ENCODE data around the gene SDHA. TPM values are rescaled to one million over a fixed set of nuclear protein-coding genes. Genes with fewer than 3 reads are reported as not detected.
A peak's percentile ranks its signal among the peaks of the same experiment; 100 is the strongest.
"Not testable (repeated sequence)": the region's sequence is repeated elsewhere in the genome, so short reads cannot be mapped to it uniquely, and the experiment has no call there.

The SDHA gene
- total RNA-seq, 1 experiment from 2014 or later: 140 TPM

GRCh38 chr5:223791-224190, 5.7 kb downstream of the SDHA start:
- intact Hi-C loops (cut with micrococcal nuclease; ENCODE audit: unreplicated experiment): no loop called here
- peaks cover 58% of the 10 kb centered on the region for H3K36me3 Mint-ChIP-seq (ENCODE audit: insufficient read depth, unreplicated experiment)

GRCh38 chr5:225334-225733, 7.2 kb downstream of the SDHA start:
- Histone ChIP-seq H3K4me3 (ENCODE audit: low read depth, low read length) (no peak overlapping the region), H3K4me1 (no peaks in the 10 kb centered on the region), H3K36me3 (ENCODE audit: control insufficient read depth, insufficient read depth, low read length) (peaks cover 3% of the 10 kb centered on the region; the same call in 1 of the 2 replicates), H3K27me3 (replicated peaks; ENCODE audit: control insufficient read depth, insufficient read depth, low read length) (no peaks in the 10 kb centered on the region), H3K9me3 (no peaks in the 10 kb centered on the region)
- Mint-ChIP-seq H3K4me3 (ENCODE audit: unreplicated experiment) (no peak overlapping the region), H3K36me3 (ENCODE audit: insufficient read depth, unreplicated experiment) (peaks cover 64% of the 10 kb centered on the region), H3K4me1 (ENCODE audit: low read depth, unreplicated experiment) (peaks cover 7% of the 10 kb centered on the region), H3K9me3 (ENCODE audit: unreplicated experiment) (no peaks in the 10 kb centered on the region), H3K27ac (ENCODE audit: unreplicated experiment) (no peak overlapping the region), H3K27me3 (ENCODE audit: insufficient read depth, unreplicated experiment) (no peaks in the 10 kb centered on the region)
- no peak for TF ChIP-seq CTCF (IDR thresholded peaks at IDR 0.05; ENCODE audit: insufficient read depth in 1 of 2, low read depth in 1 of 2, low read length in 1 of 2, severe bottlenecking in 1 of 2, unreplicated experiment in 1 of 2)
- CTCF ChIA-PET: no interaction called here
- intact Hi-C loops (cut with micrococcal nuclease; ENCODE audit: unreplicated experiment): no loop called here
- no TSS peak for BruUV-seq (replicated peaks)
- POLR2A ChIA-PET: no interaction called here
- no peak for DNase-seq

More at GRCh38 chr5:223791-224190, 5.7 kb downstream of the SDHA start:
- no peak for DNase-seq
- H3K4me1 Mint-ChIP-seq (ENCODE audit: low read depth, unreplicated experiment): peaks cover 7% of the 10 kb centered on the region
- ChIA-PET CTCF (no interaction called here), POLR2A (no interaction called here)
- Histone ChIP-seq H3K9me3 (no peaks in the 10 kb centered on the region), H3K36me3 (ENCODE audit: control insufficient read depth, insufficient read depth, low read length) (peaks cover 3% of the 10 kb centered on the region; the same call in 1 of the 2 replicates), H3K4me1 (peaks cover 9% of the 10 kb centered on the region; the same call in 1 of the 2 replicates), H3K4me3 (ENCODE audit: low read depth, low read length) (no peak overlapping the region), H3K27me3 (replicated peaks; ENCODE audit: control insufficient read depth, insufficient read depth, low read length) (no peaks in the 10 kb centered on the region)
- no peak overlapping the region for H3K4me3 Mint-ChIP-seq (ENCODE audit: unreplicated experiment)
- no peaks in the 10 kb centered on the region for H3K27me3 Mint-ChIP-seq (ENCODE audit: insufficient read depth, unreplicated experiment)
- H3K27ac Mint-ChIP-seq (ENCODE audit: unreplicated experiment): no peak overlapping the region
- H3K9me3 Mint-ChIP-seq (ENCODE audit: unreplicated experiment): no peaks in the 10 kb centered on the region
- BruUV-seq (replicated peaks): no TSS peak
- TF ChIP-seq CTCF (IDR thresholded peaks at IDR 0.05; ENCODE audit: insufficient read depth in 1 of 2, low read depth in 1 of 2, low read length in 1 of 2, severe bottlenecking in 1 of 2, unreplicated experiment in 1 of 2): no peak

- H3K4me1 ChIP-seq; DNase-seq; H3K4me3 ChIP-seq (ENCODE audit: low read depth, low read length); H3K9me3 ChIP-seq; H3K27ac Mint-ChIP-seq (ENCODE audit: unreplicated experiment); H3K9me3 Mint-ChIP-seq (ENCODE audit: unreplicated experiment); H3K27me3 ChIP-seq (replicated peaks; ENCODE audit: control insufficient read depth, insufficient read depth, low read length); CTCF ChIA-PET; BruUV-seq (replicated peaks); H3K4me1 Mint-ChIP-seq (ENCODE audit: low read depth, unreplicated experiment); H3K36me3 ChIP-seq (ENCODE audit: control insufficient read depth, insufficient read depth, low read length); H3K4me3 Mint-ChIP-seq (ENCODE audit: unreplicated experiment); H3K27me3 Mint-ChIP-seq (ENCODE audit: insufficient read depth, unreplicated experiment); intact Hi-C loops (cut with micrococcal nuclease; ENCODE audit: unreplicated experiment): not testable (repeated sequence)
- POLR2A ChIA-PET: interaction anchor here (0.8 kb wide), 1 partner anchor 9 kb away, joined by 3 read pairs; the partner anchor contains the start of genes CCDC127 and SDHA
- H3K36me3 Mint-ChIP-seq (ENCODE audit: insufficient read depth, unreplicated experiment): peaks cover 77% of the 10 kb centered on the region
These were observed 9.3 kb downstream of the SDHA start for GRCh38 chr5:227375-227774.

- BruUV-seq (replicated peaks): TSS peak; percentile 14
- peaks cover 4% of the 10 kb centered on the region for H3K36me3 ChIP-seq (ENCODE audit: control insufficient read depth, insufficient read depth, low read length)
- H3K27ac Mint-ChIP-seq (ENCODE audit: unreplicated experiment): no peak overlapping the region
- POLR2A ChIA-PET: no interaction called here
- intact Hi-C loops (cut with micrococcal nuclease; ENCODE audit: unreplicated experiment): no loop called here
- peaks cover 90% of the 10 kb centered on the region for H3K36me3 Mint-ChIP-seq (ENCODE audit: insufficient read depth, unreplicated experiment)
- TF ChIP-seq CTCF (IDR thresholded peaks at IDR 0.05; ENCODE audit: insufficient read depth in 1 of 2, low read depth in 1 of 2, low read length in 1 of 2, severe bottlenecking in 1 of 2, unreplicated experiment in 1 of 2): no peak
- no peaks in the 10 kb centered on the region for H3K4me1 Mint-ChIP-seq (ENCODE audit: low read depth, unreplicated experiment)
- CTCF ChIA-PET: no interaction called here
- no peaks in the 10 kb centered on the region for H3K27me3 Mint-ChIP-seq (ENCODE audit: insufficient read depth, unreplicated experiment)
- H3K9me3 ChIP-seq: no peaks in the 10 kb centered on the region
- no peaks in the 10 kb centered on the region for H3K27me3 ChIP-seq (replicated peaks; ENCODE audit: control insufficient read depth, insufficient read depth, low read length)
- no peak overlapping the region for H3K4me3 Mint-ChIP-seq (ENCODE audit: unreplicated experiment)
- no peaks in the 10 kb centered on the region for H3K4me1 ChIP-seq
- no peaks in the 10 kb centered on the region for H3K9me3 Mint-ChIP-seq (ENCODE audit: unreplicated experiment)
- no peak for DNase-seq
- no peak overlapping the region for H3K4me3 ChIP-seq (ENCODE audit: low read depth, low read length)
These were observed 10.8 kb downstream of the SDHA start for GRCh38 chr5:228886-229285.

All from Caco-2 (cell line).